Myocyte (in vitro differentiated cells): ENCODE results near the gene NTRK3. TPM values are rescaled to one million over a fixed set of nuclear protein-coding genes. Genes with fewer than 3 reads are reported as not detected.

Experiments used
- DNase-seq: peaks from one replicate; pipeline ENCODE4 v3.0.0-alpha.2; 2012; ENCODE audit warnings: low read depth
- total RNA-seq: library from RNA; depleted of rRNA; stranded (reverse); fragments of >200 nt; gene quantifications from 2 replicates; pipeline ENCODE4 v1.2.3, GENCODE V29; 2014

NTRK3 gene
- total RNA-seq, 1 donor from 2014 or later = 0.32 TPM

GRCh38 chr15:88232771-88233201 is 23.8 kb downstream of the NTRK3 start:
- no peak for DNase-seq

- no peak for DNase-seq
These were observed 24.5 kb downstream of the NTRK3 start for GRCh38 chr15:88231909-88232644.

GRCh38 chr15:88230823-88231222 is 25.7 kb downstream of the NTRK3 start:
- no peak for DNase-seq

GRCh38 chr15:88225461-88225860 is 31.1 kb downstream of the NTRK3 start:
- no peak for DNase-seq

- no peak for DNase-seq
These were observed 33.5 kb downstream of the NTRK3 start for GRCh38 chr15:88223084-88223483.

- no peak for DNase-seq
These were observed 34.7 kb downstream of the NTRK3 start for GRCh38 chr15:88221836-88222235.

- DNase-seq = no peak
These were observed 35.9 kb downstream of the NTRK3 start for GRCh38 chr15:88220443-88221335.

GRCh38 chr15:88219623-88220022 is 36.9 kb downstream of the NTRK3 start:
- no peak for DNase-seq

GRCh38 chr15:88218557-88219221 is 37.9 kb downstream of the NTRK3 start:
- no peak for DNase-seq

GRCh38 chr15:88215066-88215648 is 41.4 kb downstream of the NTRK3 start:
- no peak for DNase-seq

GRCh38 chr15:88209111-88209510 is 47.4 kb downstream of the NTRK3 start:
- no peak for DNase-seq

GRCh38 chr15:88208396-88208795 is 48.1 kb downstream of the NTRK3 start:
- DNase-seq = no peak

GRCh38 chr15:88207565-88207964 is 49.0 kb downstream of the NTRK3 start:
- no peak for DNase-seq

GRCh38 chr15:88204584-88204983 is 52.0 kb downstream of the NTRK3 start:
- no peak for DNase-seq

- peak; percentile 39 for DNase-seq
These were observed 54.3 kb downstream of the NTRK3 start for GRCh38 chr15:88202231-88202630.

GRCh38 chr15:88201207-88201606 is 55.3 kb downstream of the NTRK3 start:
- no peak for DNase-seq

- no peak for DNase-seq
These were observed 59.6 kb downstream of the NTRK3 start for GRCh38 chr15:88196961-88197360.

- DNase-seq = no peak
These were observed 62.4 kb downstream of the NTRK3 start for GRCh38 chr15:88194162-88194561.

GRCh38 chr15:88193415-88193814 is 63.1 kb downstream of the NTRK3 start:
- DNase-seq = no peak

- no peak for DNase-seq
These were observed 64.8 kb downstream of the NTRK3 start for GRCh38 chr15:88191812-88192165.

- DNase-seq = no peak
These were observed 66.3 kb downstream of the NTRK3 start for GRCh38 chr15:88190232-88190631.

- DNase-seq = no peak
These were observed 68.2 kb downstream of the NTRK3 start for GRCh38 chr15:88188300-88188699.
